NB4 (cell line): ENCODE data around the gene SCAF4.

Source experiments
- CTCF ChIP-seq: IDR thresholded peaks from one replicate; pipeline ENCODE4 v1.5.1; 2012; ENCODE audit warnings: low read depth, low read length
- MAX ChIP-seq: IDR thresholded peaks from 2 replicates; pipeline ENCODE4 v1.6.1; 2011; ENCODE audit warnings: low read depth, low read length
- MYC ChIP-seq: IDR thresholded peaks from 2 replicates; pipeline ENCODE4 v1.6.1; 2011; ENCODE audit warnings: low read depth, low read length
- POLR2A ChIP-seq: IDR thresholded peaks from 2 replicates; pipeline ENCODE4 v1.6.1; 2011; ENCODE audit warnings: mild to moderate bottlenecking; ENCODE audit not compliant: insufficient read length; ENCODE audit errors: extremely low read depth

GRCh38 chr21:31735511-31735992 is 3.6 kb upstream of the SCAF4 start:
- no peak for TF ChIP-seq MAX
- no peak for TF ChIP-seq CTCF
- no peak for TF ChIP-seq POLR2A
- TF ChIP-seq MYC = no peak
